Activated CD4-positive, alpha-beta T cell treated with anti-CD3 and anti-CD28 coated beads, Interleukin-2, Interleukin-6, amounts not matched to agents 100 ng/mL and 50 ng/mL, durations not matched to agents 16 hours and 8 hours (primary cell): ENCODE data around the gene FBXW10B.
A peak's percentile ranks its signal among the peaks of the same experiment; 100 is the strongest.
"Not testable (repeated sequence)": the region's sequence is repeated elsewhere in the genome, so short reads cannot be mapped to it uniquely, and the experiment has no call there.

Source experiments
- DNase-seq: peaks from one replicate; pipeline ENCODE4 v3.0.0-alpha.2; 2020

Gene FBXW10B

DNA sequence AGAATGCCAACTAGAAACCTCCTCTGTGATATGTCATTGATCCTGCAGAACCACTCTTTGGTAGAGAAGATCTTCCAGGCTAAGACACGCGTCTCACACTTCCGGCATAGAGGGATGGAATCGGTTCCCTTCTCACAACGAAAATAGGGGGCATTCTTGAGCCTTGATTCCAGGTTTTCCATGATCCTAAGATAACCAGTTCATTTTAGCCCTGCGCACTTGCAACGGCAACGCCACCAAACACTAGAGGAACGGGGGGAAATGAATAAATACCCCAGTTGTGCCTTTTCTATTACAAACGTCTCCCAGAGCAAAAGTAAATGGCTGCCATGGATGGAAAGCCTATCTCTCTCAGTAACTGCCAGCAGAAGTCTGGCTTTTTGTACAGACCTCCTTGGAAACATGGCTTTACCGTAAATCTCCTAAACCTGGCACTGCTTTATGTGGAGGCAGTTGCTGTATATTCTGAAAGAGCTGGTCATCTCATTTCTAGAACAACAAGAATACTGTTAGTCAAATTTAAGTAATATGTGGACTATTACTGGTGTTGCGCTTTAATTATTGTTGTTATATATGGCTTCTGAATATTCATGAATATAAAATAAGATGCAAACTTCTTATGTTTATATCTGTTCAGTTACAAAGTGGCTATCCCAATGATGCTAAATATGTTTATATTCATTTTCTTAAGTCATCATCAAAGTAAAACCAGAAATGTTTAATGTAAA, at the start of gene FBXW10B:
Gene FBXW10B, minus strand, starts transcription at position 374 of the 728 bp plus-strand sequence. Its CDS starts 192 bp downstream, at position 182.
- DNase-seq, result not testable (repeated sequence)

GRCh38 chr17:15663691-15664090, 44.2 kb upstream of the FBXW10B start:
- DNase-seq, result no peak

DNA sequence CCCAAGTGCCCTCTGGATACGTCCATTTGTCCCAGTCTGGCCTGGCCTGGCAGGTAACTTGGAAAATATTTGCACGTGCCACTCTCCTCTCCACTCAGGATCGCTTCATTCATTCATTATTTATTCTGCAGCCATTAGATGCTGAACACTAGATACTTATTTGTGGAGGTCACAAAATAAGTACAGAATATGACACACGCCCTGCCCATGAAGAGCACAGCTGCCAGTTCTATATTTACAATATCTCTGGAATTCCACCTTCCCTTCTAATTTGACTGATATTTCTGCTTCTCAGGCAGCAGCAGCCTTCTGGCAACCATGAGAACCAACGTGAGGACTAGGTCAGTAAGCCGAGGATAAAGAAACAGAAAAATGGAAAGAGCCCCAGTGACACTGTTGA, 43.7 kb upstream of the FBXW10B start:
- no peak for DNase-seq

- DNase-seq, result no peak
These were observed 43.2 kb upstream of the FBXW10B start for GRCh38 chr17:15662681-15663080.

GRCh38 chr17:15660077-15660476, 40.6 kb upstream of the FBXW10B start:
- DNase-seq, result no peak

DNA sequence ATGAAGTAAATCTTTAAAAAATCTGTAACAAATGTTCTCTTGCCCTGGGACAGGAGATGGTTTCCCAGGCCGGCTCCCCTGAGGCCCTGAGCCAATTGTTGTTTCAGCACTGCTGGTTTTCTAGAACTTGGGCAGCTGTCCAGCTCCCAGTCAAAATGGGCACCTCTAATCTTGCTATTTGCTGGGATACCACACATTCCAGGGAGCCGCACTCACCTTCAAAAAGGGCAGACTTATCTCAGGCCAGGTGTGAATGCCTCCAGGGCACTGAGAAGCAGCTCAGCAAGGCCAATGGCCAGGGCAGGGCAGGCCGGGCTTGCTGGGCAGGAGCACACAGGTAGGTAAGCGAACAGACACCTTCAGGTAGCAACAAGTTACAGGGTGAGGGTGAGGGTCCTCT, 40.2 kb upstream of the FBXW10B start:
- DNase-seq, result no peak

DNA sequence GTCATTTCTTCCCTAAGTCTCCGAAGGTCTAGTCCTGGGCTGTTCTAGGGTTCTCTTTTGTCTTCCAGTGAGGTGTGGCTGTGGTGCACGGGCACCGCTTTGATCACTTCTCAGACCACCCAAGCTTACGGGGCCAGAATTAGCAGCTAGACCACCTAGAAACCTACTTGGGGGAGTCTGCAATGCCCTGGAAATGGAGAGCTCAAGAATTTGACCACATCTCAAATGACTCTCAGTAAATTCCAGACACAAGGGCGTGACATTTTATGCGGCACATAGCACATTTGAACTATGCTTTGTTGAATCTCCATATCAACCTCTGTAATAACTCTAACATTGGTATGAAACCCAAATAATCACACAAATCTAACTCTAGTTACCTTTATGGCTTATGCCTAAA, 39.7 kb upstream of the FBXW10B start:
- no peak for DNase-seq

DNA sequence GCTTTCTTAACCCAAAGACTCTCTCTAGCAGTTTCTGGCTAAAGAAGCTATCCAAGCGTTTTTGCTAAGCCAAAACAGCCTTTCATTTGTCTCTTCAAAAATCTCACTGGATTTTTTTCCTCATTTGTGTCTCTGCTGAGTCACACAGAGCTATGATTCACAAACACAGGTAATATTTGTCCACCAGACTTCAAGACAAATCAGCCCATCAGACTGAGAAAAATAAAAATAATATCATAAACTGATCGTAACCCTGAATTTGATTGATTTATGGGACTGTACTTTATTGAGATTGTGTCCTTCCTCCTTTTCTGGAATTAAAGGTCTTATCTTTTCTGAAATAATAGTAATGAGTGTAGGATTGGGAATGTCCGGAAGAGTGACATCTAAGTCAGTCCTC, 38.8 kb upstream of the FBXW10B start:
- no peak for DNase-seq

DNA sequence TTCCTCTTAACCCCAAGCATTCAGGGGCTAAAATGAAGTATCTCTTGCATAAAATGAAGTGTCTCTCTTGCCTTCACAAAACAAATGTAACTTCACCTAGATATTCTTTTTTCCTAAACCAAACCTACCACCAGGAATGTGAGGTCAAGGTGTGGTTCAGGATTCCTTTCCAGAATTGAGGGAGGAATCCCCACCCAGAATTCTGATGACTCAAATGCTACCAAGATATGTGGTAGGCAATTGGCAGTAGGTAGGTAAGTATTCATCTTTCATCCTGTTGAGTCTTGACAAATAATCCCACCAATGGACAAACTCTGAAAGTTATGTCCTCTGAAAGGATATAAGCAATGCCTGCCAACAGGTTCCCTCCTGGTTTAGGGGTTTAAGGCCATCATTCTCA, 38.4 kb upstream of the FBXW10B start:
- no peak for DNase-seq

- no peak for DNase-seq
These were observed 35.5 kb upstream of the FBXW10B start for GRCh38 chr17:15654886-15655561.

GRCh38 chr17:15654401-15654800, 34.9 kb upstream of the FBXW10B start:
- not testable (repeated sequence) for DNase-seq

- no peak for DNase-seq
These were observed 33.5 kb upstream of the FBXW10B start for GRCh38 chr17:15652960-15653359.

GRCh38 chr17:15651583-15652110, 32.1 kb upstream of the FBXW10B start:
- DNase-seq, result peak; percentile 63

- no peak for DNase-seq
These were observed 31.5 kb upstream of the FBXW10B start for GRCh38 chr17:15650741-15651582.

- no peak for DNase-seq
These were observed 30.4 kb upstream of the FBXW10B start for GRCh38 chr17:15649861-15650421.

DNA sequence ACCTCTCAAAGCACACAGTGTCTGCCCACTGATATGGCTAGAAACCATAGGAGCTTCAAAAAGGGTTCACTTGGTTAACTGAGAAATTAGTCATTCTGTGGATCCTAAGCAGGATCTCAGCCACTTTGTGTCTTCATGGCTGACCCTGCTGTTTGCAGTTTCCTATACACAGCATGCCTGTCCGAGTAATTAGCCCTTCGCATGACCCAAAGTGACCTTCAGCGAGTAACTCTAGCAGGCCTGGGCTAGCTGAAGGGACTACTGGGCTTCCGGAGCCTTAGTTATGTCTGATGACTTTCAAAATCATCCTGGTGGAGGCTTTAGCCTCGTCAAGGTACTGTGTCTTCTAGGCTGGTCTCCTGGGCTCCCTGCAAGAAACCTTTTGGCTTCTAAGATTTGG, 28.9 kb upstream of the FBXW10B start:
- no peak for DNase-seq

DNA sequence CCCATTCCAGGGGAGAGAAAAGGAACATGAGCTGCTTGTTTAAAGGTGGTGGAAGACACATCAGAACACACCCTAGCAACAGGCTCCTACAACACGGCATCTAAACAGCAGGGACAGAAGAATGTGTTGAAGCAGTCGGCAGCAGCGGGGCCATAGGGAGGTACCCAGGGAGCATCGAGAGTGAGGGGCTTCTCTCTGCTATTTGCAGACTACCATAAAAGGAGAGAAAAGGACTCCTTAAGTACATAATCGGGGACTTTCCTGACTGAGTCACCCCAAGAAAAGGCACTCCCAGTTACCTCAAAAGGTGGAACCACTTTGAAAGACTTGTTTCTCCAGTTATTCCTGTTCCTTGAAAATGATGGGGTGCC, 26.4 kb upstream of the FBXW10B start:
- peak; percentile 32 for DNase-seq

DNA sequence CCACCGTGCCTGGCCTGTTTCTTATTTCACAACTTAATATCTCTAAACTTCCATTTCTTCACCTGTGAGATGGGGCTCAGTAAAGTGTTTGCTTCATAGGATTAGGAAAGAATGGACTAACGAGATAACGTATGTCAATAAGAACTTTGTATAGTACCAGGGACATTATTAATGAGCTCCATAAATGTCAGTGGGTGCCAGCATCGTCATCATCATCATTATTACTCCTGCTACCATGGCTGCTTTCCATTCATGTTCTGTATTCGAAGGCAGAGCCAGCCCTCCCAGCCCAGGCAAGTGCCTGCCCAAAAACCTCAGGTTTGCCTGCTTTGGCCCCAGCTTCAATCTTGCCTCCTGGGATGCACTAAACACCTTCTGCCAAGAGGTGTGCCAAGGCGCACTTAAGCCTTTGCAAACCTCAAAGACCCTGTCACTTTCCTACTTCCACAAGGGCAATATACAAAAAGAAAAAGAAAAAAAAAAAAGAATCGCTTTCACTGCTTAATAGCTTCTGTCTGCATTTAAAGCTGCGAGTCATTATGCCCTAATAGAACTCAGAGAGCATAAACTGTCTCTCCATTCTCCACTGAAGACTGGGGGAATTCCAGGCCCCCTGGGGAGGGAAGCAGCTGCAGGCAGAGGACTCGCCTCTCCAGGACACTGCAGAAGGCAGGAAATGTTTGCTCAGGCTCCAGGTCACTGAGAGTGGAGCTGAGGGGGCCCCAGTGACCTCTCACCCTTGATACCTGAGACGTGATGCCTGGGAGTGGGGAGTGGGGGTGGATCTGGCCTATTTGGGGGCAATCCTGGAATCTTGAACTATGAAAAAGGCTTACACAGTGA, 25.8 kb upstream of the FBXW10B start:
- not testable (repeated sequence) for DNase-seq

GRCh38 chr17:15642505-15643251, 23.2 kb upstream of the FBXW10B start:
- not testable (repeated sequence) for DNase-seq

DNA sequence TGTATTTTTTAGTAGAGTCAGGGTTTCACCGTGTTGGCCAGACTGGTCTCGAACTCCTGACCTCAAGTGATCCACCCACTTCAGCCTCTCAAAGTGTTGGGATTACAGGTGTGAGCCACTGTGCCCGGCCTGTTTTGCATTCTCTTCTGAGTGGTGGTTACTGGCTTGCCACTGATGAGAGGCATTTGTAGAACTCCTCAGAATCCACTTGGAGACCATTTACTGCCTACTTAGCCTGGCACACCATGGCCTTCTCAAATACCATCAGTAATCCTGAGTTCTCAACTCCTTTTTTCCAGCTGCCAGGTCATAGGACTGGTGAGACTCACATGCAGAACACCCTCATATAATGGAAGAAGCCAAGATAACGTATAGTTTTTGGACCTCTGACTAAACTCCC, 22.5 kb upstream of the FBXW10B start:
- DNase-seq, result not testable (repeated sequence)

- not testable (repeated sequence) for DNase-seq
These were observed 11.5 kb upstream of the FBXW10B start for GRCh38 chr17:15630930-15631453.
